BLaER1 treated with 17β-estradiol and CSF1 and Interleukin-3, amounts not matched to agents 10 nM and 100 nM (cell line): ENCODE data around the gene AKR1C3.
A peak's percentile ranks its signal among the peaks of the same experiment; 100 is the strongest.

Experiments
- H3K27ac ChIP-seq, 11 experiments: shearing (Covaris generic); formaldehyde crosslinking; 2 replicates each; pipeline ENCODE4 v1.8.1; 2022
- H3K27me3 ChIP-seq, 11 experiments: shearing (Covaris generic); formaldehyde crosslinking; 2 replicates each; pipeline ENCODE4 v1.8.1; 2022
- H3K36me3 ChIP-seq, 11 experiments: shearing (Covaris generic); formaldehyde crosslinking; 2 replicates each; pipeline ENCODE4 v1.8.1; 2022
- H3K4me1 ChIP-seq, 10 experiments: shearing (Covaris generic); formaldehyde crosslinking; 2 replicates each; pipeline ENCODE4 v1.8.1; 2022
- H3K4me2 ChIP-seq, 11 experiments: shearing (Covaris generic); formaldehyde crosslinking; 2 replicates each; pipeline ENCODE4 v1.8.1; 2022
- H3K4me3 ChIP-seq, 10 experiments: shearing (Covaris generic); formaldehyde crosslinking; 2 replicates each; pipeline ENCODE4 v1.8.1; 2022
- H3K9ac ChIP-seq, 11 experiments: shearing (Covaris generic); formaldehyde crosslinking; 2 replicates each; pipeline ENCODE4 v1.8.1; 2022
- H3K9me3 ChIP-seq, 11 experiments: shearing (Covaris generic); formaldehyde crosslinking; replicated peaks in 1 of 11; 2 replicates each; pipeline ENCODE4 v1.8.1; 2022
- H4K20me1 ChIP-seq, 11 experiments: shearing (Covaris generic); formaldehyde crosslinking; 2 replicates each; pipeline ENCODE4 v1.8.1; 2022
- Cebpa-rat ChIP-seq, 11 experiments: shearing (Covaris generic); IDR thresholded peaks; 2 replicates each; pipeline ENCODE4 v1.8.1; 2022

AKR1C3 gene

DNA sequence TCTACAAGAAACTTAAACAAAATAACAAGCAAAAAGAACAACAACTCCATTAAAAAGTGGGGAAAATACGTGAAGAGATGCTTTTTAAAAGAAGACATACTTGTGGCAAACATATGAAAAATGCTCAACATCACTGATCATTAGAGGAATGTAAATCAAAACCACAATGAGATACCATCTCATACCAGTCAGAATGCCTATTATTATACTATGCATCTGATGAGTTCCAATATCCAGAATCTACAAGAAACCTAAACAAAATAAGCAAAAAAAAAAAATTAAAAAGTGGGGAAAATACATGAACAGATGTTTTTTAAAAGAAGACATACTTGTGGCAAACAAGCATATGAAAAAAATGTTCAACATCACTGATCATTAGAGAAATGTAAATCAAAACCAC, 29.6 kb upstream of the AKR1C3 start:
- 0 out of 22 replicates have a peak, but pooled peaks cover 0 to 2% (median 0%) of the 10 kb centered on the region in 11 experiments for H3K36me3 ChIP-seq
- no peak overlapping the region for H3K4me2 ChIP-seq
- peaks cover 12 to 22% (median 17%) of the 10 kb centered on the region in 11 experiments for H3K9me3 ChIP-seq
- no peaks in the 10 kb centered on the region for H3K27me3 ChIP-seq
- TF ChIP-seq Cebpa-rat (IDR thresholded peaks at IDR 0.05) = no peak
- no peak overlapping the region for H3K4me3 ChIP-seq
- no peaks in the 10 kb centered on the region for H3K4me1 ChIP-seq
- no peak overlapping the region for H3K9ac ChIP-seq
- H4K20me1 ChIP-seq = no peaks in the 10 kb centered on the region
- no peak overlapping the region for H3K27ac ChIP-seq

DNA sequence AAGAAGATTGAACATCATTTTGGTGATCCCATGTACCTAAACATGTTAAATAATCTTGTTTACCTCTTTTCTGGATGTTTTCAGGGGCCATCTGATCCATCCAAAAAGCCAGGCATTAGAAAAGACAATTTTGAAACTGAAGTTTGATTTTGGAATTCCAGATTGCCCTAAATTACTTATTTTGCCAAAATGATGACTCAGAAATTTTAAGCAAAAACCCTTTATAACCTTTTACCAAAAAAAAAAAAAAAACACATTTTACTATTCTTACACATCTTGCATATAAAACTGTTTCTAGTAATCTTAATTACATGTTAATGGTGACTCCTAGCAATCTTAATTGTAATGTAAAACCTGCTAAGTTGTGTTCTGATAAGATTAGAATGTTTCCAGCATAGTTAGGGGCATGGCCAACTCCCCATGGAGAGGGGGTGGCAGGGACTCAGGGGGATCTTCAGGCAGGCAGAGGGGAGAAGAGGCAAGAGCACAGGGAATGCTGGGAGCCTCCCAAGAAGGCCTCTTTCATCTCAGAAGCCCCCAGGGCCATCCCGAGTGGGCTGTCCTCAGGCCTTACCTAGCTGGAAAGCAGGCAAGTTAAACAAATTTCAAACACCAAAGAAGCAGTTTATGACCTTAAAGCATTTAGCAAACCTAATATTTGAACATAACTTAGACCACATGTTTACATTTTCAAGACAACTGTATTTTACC, 25.8 kb upstream of the AKR1C3 start:
- H3K27me3 ChIP-seq = no peaks in the 10 kb centered on the region
- 0 out of 22 replicates have a peak, but pooled peaks cover 0 to 4% (median 0%) of the 10 kb centered on the region in 11 experiments for H3K36me3 ChIP-seq
- no peak overlapping the region for H3K9ac ChIP-seq
- no peak overlapping the region for H3K4me3 ChIP-seq
- peaks cover 18 to 28% (median 22%) of the 10 kb centered on the region in 11 experiments for H3K9me3 ChIP-seq
- H3K27ac ChIP-seq = no peak overlapping the region
- H3K4me1 ChIP-seq = peaks cover 11 to 19% (median 15%) of the 10 kb centered on the region in 10 experiments; a peak in 19 of 20 replicates
- H3K4me2 ChIP-seq = no peak overlapping the region
- no peak for TF ChIP-seq Cebpa-rat (IDR thresholded peaks at IDR 0.05)
- H4K20me1 ChIP-seq = no peaks in the 10 kb centered on the region

DNA sequence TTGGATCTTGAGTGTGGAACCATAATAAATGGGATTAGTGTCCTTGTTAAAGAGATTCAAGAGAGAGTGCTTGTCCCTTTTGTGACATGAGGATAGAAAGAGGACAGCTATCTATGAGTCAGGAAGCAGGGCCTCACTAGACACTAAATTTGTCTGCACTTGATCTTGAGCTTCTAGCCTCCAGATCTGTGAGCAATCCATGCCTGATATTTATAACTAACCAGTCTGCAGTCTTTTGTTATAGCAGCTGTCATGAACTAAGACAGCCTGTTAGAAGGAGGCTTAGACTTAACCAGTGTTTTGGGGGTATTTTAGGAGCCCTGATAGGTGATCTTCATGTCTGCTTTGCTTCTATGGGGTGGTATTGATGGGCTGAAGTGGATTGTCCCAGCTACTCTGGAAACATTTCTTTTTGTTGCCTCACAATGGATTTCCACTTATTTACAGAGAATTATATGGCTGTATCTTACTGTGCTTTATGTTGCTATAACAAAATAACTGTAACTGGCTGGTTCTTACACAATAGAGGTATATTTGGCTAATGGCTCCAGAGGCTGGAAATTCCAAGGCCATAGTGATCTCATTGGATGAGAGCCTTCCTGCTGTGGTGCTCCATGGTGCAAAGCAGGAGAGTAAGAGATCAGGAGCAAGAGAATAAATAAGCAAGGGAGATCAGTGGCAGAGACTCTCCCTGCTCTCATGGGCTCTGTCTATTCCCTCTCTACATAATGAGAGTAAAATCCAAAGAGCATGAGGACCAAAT, 23.4 kb upstream of the AKR1C3 start:
- Histone ChIP-seq H3K27me3 (no peaks in the 10 kb centered on the region), H4K20me1 (no peaks in the 10 kb centered on the region), H3K4me3 (no peak overlapping the region), H3K9me3 (peaks cover 18 to 28% (median 22%) of the 10 kb centered on the region in 11 experiments), H3K27ac (peak overlapping the region in 8 of 11 experiments; percentile 23 to 67 (median 32); a peak in 12 of 22 replicates), H3K36me3 (0 out of 22 replicates have a peak, but pooled peaks cover 0 to 4% (median 0%) of the 10 kb centered on the region in 11 experiments), H3K4me1 (peaks cover 11 to 19% (median 15%) of the 10 kb centered on the region in 10 experiments; a peak in 19 of 20 replicates), H3K9ac (no peak overlapping the region), H3K4me2 (peak overlapping the region; percentile 29 to 75 (median 63); a peak in 21 of 22 replicates)
- TF ChIP-seq Cebpa-rat (IDR thresholded peaks at IDR 0.05) = no peak

DNA sequence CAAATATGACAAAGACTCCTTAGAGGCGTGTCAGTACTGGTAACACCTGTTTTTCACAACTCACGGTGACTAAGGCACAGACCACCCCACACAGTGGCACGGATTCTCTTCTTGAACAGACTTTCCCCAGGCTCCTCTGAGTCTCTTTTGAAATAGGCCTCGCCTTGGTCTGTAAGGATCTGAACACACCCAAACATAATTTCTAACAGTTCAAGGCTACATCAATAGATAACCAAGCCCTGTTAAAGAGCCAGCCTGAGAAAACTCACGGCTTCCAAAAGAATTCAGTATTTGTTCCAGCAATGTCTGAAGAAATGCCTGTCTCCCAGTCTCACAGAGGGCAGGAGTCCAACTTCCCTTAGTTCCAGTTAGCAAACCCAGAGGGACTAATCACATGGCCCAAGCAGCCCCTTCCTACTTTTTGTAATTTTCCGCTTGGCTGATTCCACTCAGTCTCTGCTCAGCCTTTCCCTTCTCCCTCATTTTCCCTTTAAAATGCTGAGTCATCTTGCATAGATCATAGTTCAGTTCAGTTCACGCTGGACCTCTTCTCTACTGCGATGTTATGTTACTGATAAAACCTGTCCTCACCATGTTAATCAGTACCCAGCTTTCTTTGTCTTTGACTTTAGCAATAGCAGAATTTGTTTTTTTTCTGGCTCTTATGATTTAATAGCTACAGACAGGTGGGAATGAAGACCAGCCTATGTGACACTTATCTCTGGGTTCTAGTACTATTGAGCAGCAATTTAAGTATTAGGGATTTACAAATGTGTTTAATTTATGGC, 22.6 kb upstream of the AKR1C3 start:
- Histone ChIP-seq H3K36me3 (0 out of 22 replicates have a peak, but pooled peaks cover 0 to 4% (median 0%) of the 10 kb centered on the region in 11 experiments), H3K4me2 (peak overlapping the region; percentile 29 to 75 (median 63)), H3K9ac (no peak overlapping the region), H4K20me1 (no peaks in the 10 kb centered on the region), H3K4me3 (no peak overlapping the region), H3K27me3 (no peaks in the 10 kb centered on the region), H3K9me3 (peaks cover 18 to 28% (median 22%) of the 10 kb centered on the region in 11 experiments), H3K27ac (peak overlapping the region in 8 of 11 experiments; percentile 23 to 67 (median 32); a peak in 12 of 22 replicates), H3K4me1 (peaks cover 11 to 19% (median 15%) of the 10 kb centered on the region in 10 experiments; a peak in 19 of 20 replicates)
- no peak for TF ChIP-seq Cebpa-rat (IDR thresholded peaks at IDR 0.05)

DNA sequence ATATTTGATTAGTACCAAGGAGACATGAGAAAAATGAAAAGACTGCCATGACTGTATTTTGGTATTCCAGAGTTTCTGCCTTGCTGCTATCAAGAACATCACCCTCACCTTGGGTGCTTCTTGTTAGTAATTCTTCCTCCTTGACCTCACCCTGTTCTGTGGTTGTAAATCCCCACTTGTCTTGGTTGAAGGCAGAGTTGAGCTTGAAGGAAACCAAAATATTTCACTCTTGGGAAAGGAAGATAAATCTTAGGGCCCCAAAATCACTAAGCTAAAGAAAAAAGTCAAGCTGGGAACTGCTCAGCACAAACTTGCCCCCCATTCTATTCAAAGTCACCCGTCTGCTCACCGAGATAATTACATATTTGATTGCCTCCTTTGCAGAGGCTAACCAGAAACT, 20.6 kb upstream of the AKR1C3 start:
- Histone ChIP-seq H3K27ac (no peak overlapping the region), H3K9ac (no peak overlapping the region), H3K9me3 (peaks cover 15 to 25% (median 19%) of the 10 kb centered on the region in 11 experiments), H3K36me3 (0 out of 22 replicates have a peak, but pooled peaks cover 0 to 4% (median 0%) of the 10 kb centered on the region in 11 experiments), H3K4me2 (no peak overlapping the region), H4K20me1 (no peaks in the 10 kb centered on the region), H3K27me3 (no peaks in the 10 kb centered on the region), H3K4me1 (peaks cover 11 to 19% (median 15%) of the 10 kb centered on the region in 10 experiments; a peak in 19 of 20 replicates), H3K4me3 (no peak overlapping the region)
- TF ChIP-seq Cebpa-rat (IDR thresholded peaks at IDR 0.05) = no peak

DNA sequence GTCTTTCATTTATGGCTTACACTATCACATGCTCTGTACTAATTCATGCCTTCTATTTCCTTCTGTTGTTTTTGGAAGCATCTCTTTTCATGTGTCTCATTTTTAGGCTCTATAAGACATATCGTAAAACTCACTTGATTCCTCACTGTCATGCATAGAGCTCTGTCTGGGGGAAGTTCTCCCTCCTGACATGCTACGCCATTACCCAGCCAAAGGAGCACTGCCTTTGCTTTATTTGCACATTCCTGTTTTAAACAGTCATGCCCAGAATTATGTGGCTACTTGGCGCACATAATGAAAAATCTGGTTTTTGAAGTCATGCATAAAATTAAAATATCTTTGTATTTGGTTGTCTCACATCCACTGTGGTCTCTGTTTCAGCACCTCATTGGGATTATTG, 17.6 kb upstream of the AKR1C3 start:
- Histone ChIP-seq H3K9me3 (no peaks in the 10 kb centered on the region), H3K36me3 (no peaks in the 10 kb centered on the region), H3K27me3 (no peaks in the 10 kb centered on the region), H3K27ac (no peak overlapping the region), H3K4me1 (peaks cover 3 to 8% (median 5%) of the 10 kb centered on the region in 10 experiments; a peak in 19 of 20 replicates), H3K4me3 (no peak overlapping the region), H3K4me2 (no peak overlapping the region), H4K20me1 (no peaks in the 10 kb centered on the region), H3K9ac (no peak overlapping the region)
- TF ChIP-seq Cebpa-rat (IDR thresholded peaks at IDR 0.05) = no peak

DNA sequence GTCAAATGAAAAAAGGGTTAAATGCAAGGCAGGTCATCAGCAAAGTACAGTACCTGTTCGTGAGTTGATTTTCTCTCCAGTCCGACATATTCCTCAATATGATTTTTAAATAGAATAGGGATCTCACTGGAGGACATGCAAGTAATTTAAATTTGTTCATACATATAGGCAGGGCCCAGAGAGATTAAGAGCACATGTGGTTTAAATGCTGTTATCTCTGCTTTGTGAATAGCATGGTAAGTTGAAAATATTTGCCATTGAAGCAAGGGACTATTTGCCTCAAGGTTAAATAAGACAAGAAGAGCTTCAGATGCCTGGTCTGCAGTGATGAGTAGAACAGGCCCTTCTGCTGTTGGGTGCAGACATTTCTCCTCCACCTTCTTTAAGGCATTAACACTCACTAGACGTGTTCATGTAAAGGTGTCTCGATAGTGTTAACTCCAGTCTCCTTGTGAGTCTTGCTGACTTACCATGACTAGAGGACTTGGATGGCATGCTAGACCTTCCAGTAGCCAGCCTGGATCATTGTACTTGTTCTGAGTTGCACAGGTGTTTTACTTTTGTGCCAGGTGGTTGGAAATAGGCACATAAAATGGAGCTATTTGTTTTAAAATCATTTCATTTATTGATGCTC, 15.6 kb upstream of the AKR1C3 start:
- no peak overlapping the region for H3K4me3 ChIP-seq
- no peak for TF ChIP-seq Cebpa-rat (IDR thresholded peaks at IDR 0.05)
- no peaks in the 10 kb centered on the region for H3K27me3 ChIP-seq
- no peak overlapping the region for H3K9ac ChIP-seq
- H3K9me3 ChIP-seq = no peaks in the 10 kb centered on the region
- H3K27ac ChIP-seq = no peak overlapping the region
- H4K20me1 ChIP-seq = no peaks in the 10 kb centered on the region
- H3K4me2 ChIP-seq = no peak overlapping the region
- no peaks in the 10 kb centered on the region for H3K36me3 ChIP-seq
- H3K4me1 ChIP-seq = no peaks in the 10 kb centered on the region

DNA sequence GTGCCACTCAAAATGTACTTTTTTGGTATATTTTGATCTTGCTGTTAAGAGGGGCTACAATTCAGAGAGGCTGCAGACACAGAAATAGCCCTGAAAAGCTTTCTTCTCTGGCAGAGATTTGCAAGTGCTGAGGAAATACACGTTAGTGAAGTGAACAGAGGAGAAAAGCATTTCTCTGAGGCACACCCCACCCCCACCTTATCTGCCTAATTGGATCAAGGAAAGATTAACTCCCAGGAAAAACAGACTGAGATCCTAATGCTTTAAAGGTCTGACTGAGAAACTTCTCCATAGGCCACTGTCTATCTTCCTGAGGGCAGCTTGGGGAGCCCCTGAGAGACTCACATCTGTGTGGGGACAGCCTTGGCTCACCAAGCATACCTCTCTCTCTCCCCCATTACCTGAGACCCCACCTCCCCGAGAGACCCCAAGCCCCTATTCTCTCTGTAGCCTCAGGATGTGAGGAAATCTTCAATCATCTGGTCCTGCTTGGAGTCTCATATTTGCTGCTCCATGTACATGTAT, 14.8 kb upstream of the AKR1C3 start:
- H3K4me3 ChIP-seq = no peak overlapping the region
- TF ChIP-seq Cebpa-rat (IDR thresholded peaks at IDR 0.05) = no peak
- no peaks in the 10 kb centered on the region for H4K20me1 ChIP-seq
- no peaks in the 10 kb centered on the region for H3K36me3 ChIP-seq
- no peak overlapping the region for H3K4me2 ChIP-seq
- no peaks in the 10 kb centered on the region for H3K4me1 ChIP-seq
- H3K27ac ChIP-seq = no peak overlapping the region
- no peaks in the 10 kb centered on the region for H3K9me3 ChIP-seq
- H3K27me3 ChIP-seq = no peaks in the 10 kb centered on the region
- no peak overlapping the region for H3K9ac ChIP-seq
